ENCODE results near the gene MVB12B. TPM values are rescaled to one million over a fixed set of nuclear protein-coding genes. Genes with fewer than 3 reads are reported as not detected.

Gene MVB12B
- total RNA-seq, 1 experiment from 2014 or later, result 10.9 TPM

DNA sequence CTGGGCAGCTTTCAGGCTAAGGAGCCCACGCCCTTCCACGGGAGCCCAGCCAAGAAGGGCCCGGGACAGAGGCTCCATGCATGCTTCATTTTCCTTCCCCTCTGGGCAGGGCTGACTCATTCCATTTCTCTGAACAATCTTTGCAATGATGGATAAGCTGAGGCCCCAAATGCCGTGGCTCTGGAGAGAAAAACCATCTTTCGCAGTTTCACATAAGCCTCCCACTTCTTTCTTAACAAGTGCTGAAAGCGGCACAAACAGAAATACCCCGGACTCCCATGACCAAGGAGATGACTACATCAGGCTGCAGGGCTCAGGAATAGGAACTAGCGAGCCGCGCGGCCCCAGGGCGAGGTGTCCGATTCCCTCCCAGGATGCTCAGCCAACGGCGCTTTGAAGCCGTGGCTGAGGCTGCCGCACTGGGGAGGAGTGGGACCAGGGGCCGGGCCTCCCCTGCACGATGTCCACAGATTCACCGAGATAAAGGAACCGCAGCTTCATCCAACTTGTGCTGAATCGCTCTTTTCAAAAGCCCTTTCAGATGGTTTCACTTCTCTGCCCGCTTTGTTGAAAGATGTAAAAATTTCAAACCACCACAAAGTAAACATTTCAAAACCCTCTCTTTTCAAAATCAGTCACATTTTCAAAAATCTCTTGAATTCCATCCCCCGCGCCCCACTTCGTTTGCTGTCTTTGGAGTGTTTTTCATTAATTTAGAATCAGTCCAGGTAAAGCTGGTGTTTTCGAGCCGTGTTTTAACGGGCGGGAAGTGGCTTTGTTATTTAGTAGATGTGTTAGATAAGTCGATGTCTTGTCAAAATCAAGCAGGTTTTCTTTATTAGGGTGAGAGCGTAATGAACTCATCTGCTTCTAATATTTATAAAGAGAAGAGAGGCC lies 190.6 kb downstream of the MVB12B start (continued):
- no peak for TF ChIP-seq ZBTB33 (IDR thresholded peaks at IDR 0.05; ENCODE audit: extremely low read depth, insufficient replicate concordance, low read length)
- no peak for TF ChIP-seq SIN3A (IDR thresholded peaks at IDR 0.05; ENCODE audit: low read depth)
- no peak for TF ChIP-seq CBX3 (IDR thresholded peaks at IDR 0.05; ENCODE audit: low read depth)
- no peak for TF ChIP-seq CEBPB (IDR thresholded peaks at IDR 0.05; ENCODE audit: low read depth)

- H3K27me3 ChIP-seq (ENCODE audit: insufficient read depth, low read length), result peaks cover 29% of the 10 kb centered on the region; the same call in 1 of the 2 replicates
- ChIA-PET CTCF (interaction anchor here (1.2 to 1.7 kb wide), 3 partner anchors 37 to 264 kb away, joined by 3 to 5 read pairs (median 4); no protein-coding TSS in a partner anchor), POLR2A (no interaction called here), RAD21 (ENCODE audit: low non-redundant PET in 1 of 2, low total read pairs in 2 of 2, uncharacterized antibody in 2 of 2, unreplicated experiment in 2 of 2) (no interaction called here)
- no peak for TF ChIP-seq CTCF (IDR thresholded peaks at IDR 0.05 in 2 of 3, conservative IDR thresholded peaks at IDR 0.05 in 1 of 3; ENCODE audit: borderline replicate concordance in 1 of 3, insufficient read depth in 1 of 3, low read depth in 2 of 3, low read length in 2 of 3)
- no peak for TF ChIP-seq SIN3A (IDR thresholded peaks at IDR 0.05; ENCODE audit: low read depth)
- TF ChIP-seq ELF1 (IDR thresholded peaks at IDR 0.05; ENCODE audit: borderline replicate concordance, low read depth), result no peak
- TF ChIP-seq CBX3 (IDR thresholded peaks at IDR 0.05; ENCODE audit: low read depth), result no peak
- TF ChIP-seq TCF7L2 (IDR thresholded peaks at IDR 0.05; ENCODE audit: borderline replicate concordance, extremely low read depth, insufficient read depth, insufficient read length), result no peak
- TF ChIP-seq EGR1 (IDR thresholded peaks at IDR 0.05; ENCODE audit: low read depth), result no peak
- TF ChIP-seq EZH2 (IDR thresholded peaks at IDR 0.05), result no peak
- peak; percentile 13; the same call in 1 of the 2 replicates for TF ChIP-seq SP1 (IDR thresholded peaks at IDR 0.05; ENCODE audit: low read depth)
- TF ChIP-seq SRF (IDR thresholded peaks at IDR 0.05; ENCODE audit: low read depth), result no peak
- TF ChIP-seq CEBPB (IDR thresholded peaks at IDR 0.05; ENCODE audit: low read depth), result no peak
- TF ChIP-seq MAX (IDR thresholded peaks at IDR 0.05), result 0 out of 2 replicates have a peak, but pooled peaks have one; percentile 19
- peaks cover 14 to 21% of the 10 kb centered on the region in 2 experiments; a peak in 3 of 4 replicates for H3K4me1 ChIP-seq (ENCODE audit: control insufficient read depth in 1 of 2, insufficient read depth in 2 of 2, low read length in 2 of 2)
- no peak for ATAC-seq
- no peaks in the 10 kb centered on the region for H4K20me1 ChIP-seq (ENCODE audit: insufficient read depth)
- no peak for DNase-seq (ENCODE audit: low read depth, low spot score)
- H3K4me2 ChIP-seq (ENCODE audit: low read length), result peak overlapping the region; percentile 80
- H3K4me3 ChIP-seq (replicated peaks in 1 of 2; ENCODE audit: low read depth in 1 of 2, low read length in 2 of 2), result no peak overlapping the region; a peak in 2 of 4 replicates
- no peaks in the 10 kb centered on the region for H3K9me2 ChIP-seq (ENCODE audit: insufficient read depth)
- H2AFZ ChIP-seq (ENCODE audit: low read depth, low read length, poor library complexity, severe bottlenecking), result no peak overlapping the region
- H3K79me2 ChIP-seq (ENCODE audit: insufficient read depth, low read length), result no peaks in the 10 kb centered on the region
- H3K36me3 ChIP-seq (ENCODE audit: control insufficient read depth in 1 of 2, insufficient read depth in 2 of 2, low read length in 2 of 2), result no peaks in the 10 kb centered on the region
- H3K27ac ChIP-seq (ENCODE audit: low read depth, low read length), result no peak overlapping the region
- H3K9ac ChIP-seq (ENCODE audit: low read length), result no peak overlapping the region
- BruUV-seq (replicated peaks), result no TSS peak
- intact Hi-C loops (cut with micrococcal nuclease), result loop anchor here (5.0 kb wide), 1 partner anchor 39 kb away; no protein-coding TSS in a partner anchor
- H3K9me3 ChIP-seq (ENCODE audit: control insufficient read depth in 1 of 2, insufficient read depth in 1 of 2, low read depth in 1 of 2, low read length in 2 of 2), result no peaks in the 10 kb centered on the region
Measured at GRCh38 chr9:126517833-126518356, 191.3 kb downstream of the MVB12B start.

Data from HCT116 (cell line).